Esophagus mucosa (tissue), 1 donor: ENCODE results near the gene SLC1A1. TPM values are rescaled to one million over a fixed set of nuclear protein-coding genes. Genes with fewer than 3 reads are reported as not detected.

Experiments
- ATAC-seq: fragments of 200-7000 bp; cut with Tn5 transposase; one replicate; pipeline ENCODE4 v1.9.1; 2020
- total RNA-seq: library from RNA; stranded (reverse); gene quantifications from one replicate; pipeline ENCODE4 v1.2.4, GENCODE V29; 2023
- donor health status: DM: yes; HTN: yes; CAD: no.

Gene SLC1A1
- total RNA-seq, 1 donor from 2014 or later: 1.4 TPM

- ATAC-seq: no peak
Observed at GRCh38 chr9:4620881-4621555, 130.8 kb downstream of the SLC1A1 start.

- ATAC-seq: no peak
Observed at GRCh38 chr9:4622016-4622415, 131.7 kb downstream of the SLC1A1 start.

GRCh38 chr9:4630836-4631235 is 140.6 kb downstream of the SLC1A1 start:
- ATAC-seq: no peak

Other genes with a start within 250 kb of the SLC1A1 start
- gene GLIS3, start 190.4 kb upstream of the SLC1A1 start, total RNA-seq: 1.0 TPM
- gene PLPP6, start 171.8 kb downstream of the SLC1A1 start, total RNA-seq: 6.1 TPM
- gene SPATA6L, start 176.0 kb downstream of the SLC1A1 start, total RNA-seq: 3.1 TPM
- 9.3 TPM for gene CDC37L1, start 189.1 kb downstream of the SLC1A1 start, total RNA-seq